ENCODE results near the gene SMKR1.
"Not testable (repeated sequence)": the region's sequence is repeated elsewhere in the genome, so short reads cannot be mapped to it uniquely, and the experiment has no call there.

Gene SMKR1

DNA sequence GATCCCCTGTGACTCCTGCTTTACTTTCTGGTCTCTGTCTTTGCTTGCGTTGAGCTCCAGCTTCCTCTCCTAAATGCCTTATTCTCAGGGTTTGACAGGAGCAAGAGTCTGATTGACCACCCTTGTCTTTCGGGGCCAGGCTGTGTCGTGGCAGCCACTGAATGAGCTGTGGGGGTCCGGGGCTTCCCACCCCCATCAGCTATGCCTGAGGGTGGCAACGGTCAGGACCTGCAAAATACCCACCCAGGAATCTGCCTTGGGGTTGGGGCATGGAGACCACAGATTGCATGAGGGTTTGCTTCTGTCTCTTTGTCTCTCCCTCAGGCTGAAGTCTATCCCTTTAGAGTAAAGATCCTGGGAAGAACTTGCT is 20.6 kb downstream of the SMKR1 start:
- in situ Hi-C loops (cut with HindIII; ENCODE audit: low sequenced_read_pairs), result no loop called here
- no peak overlapping the region for H3K4me3 ChIP-seq (ENCODE audit: low read depth, low read length)
- DNase-seq (ENCODE audit: low read depth, low spot score), result no peak
- TF ChIP-seq, protein P1, sequence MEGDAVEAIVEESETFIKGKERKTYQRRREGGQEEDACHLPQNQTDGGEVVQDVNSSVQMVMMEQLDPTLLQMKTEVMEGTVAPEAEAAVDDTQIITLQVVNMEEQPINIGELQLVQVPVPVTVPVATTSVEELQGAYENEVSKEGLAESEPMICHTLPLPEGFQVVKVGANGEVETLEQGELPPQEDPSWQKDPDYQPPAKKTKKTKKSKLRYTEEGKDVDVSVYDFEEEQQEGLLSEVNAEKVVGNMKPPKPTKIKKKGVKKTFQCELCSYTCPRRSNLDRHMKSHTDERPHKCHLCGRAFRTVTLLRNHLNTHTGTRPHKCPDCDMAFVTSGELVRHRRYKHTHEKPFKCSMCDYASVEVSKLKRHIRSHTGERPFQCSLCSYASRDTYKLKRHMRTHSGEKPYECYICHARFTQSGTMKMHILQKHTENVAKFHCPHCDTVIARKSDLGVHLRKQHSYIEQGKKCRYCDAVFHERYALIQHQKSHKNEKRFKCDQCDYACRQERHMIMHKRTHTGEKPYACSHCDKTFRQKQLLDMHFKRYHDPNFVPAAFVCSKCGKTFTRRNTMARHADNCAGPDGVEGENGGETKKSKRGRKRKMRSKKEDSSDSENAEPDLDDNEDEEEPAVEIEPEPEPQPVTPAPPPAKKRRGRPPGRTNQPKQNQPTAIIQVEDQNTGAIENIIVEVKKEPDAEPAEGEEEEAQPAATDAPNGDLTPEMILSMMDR (IDR thresholded peaks at IDR 0.05; ENCODE audit: low read depth, low read length), result no peak

DNA sequence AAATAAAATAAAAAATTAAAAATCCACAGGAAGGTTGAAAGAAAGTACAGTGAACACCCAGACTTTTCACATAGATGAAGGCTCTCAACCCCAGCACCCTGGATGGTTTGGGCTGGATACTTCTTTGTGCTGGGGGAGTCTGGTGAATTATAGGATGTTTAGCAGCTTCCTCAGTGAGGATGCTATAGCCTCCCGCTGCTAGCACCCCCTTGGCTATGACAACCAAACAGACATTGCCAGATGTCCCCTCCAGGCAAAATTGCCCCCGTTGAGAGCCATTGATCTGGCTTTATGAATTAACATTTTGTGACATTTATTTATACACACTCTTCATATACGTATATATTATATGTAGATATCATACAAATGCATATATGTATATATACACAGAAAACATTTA is 21.6 kb downstream of the SMKR1 start:
- TF ChIP-seq, protein P1 (IDR thresholded peaks at IDR 0.05; ENCODE audit: low read depth, low read length), result no peak
- no peak overlapping the region for H3K4me3 ChIP-seq (ENCODE audit: low read depth, low read length)
- no peak for DNase-seq (ENCODE audit: low read depth, low spot score)
- in situ Hi-C loops (cut with HindIII; ENCODE audit: low sequenced_read_pairs), result no loop called here

- in situ Hi-C loops (cut with HindIII; ENCODE audit: low sequenced_read_pairs); H3K4me3 ChIP-seq (ENCODE audit: low read depth, low read length): not testable (repeated sequence)
- peak; percentile 32 for DNase-seq (ENCODE audit: low read depth, low spot score)
These were observed 22.1 kb downstream of the SMKR1 start for GRCh38 chr7:129524405-129524804.

DNA sequence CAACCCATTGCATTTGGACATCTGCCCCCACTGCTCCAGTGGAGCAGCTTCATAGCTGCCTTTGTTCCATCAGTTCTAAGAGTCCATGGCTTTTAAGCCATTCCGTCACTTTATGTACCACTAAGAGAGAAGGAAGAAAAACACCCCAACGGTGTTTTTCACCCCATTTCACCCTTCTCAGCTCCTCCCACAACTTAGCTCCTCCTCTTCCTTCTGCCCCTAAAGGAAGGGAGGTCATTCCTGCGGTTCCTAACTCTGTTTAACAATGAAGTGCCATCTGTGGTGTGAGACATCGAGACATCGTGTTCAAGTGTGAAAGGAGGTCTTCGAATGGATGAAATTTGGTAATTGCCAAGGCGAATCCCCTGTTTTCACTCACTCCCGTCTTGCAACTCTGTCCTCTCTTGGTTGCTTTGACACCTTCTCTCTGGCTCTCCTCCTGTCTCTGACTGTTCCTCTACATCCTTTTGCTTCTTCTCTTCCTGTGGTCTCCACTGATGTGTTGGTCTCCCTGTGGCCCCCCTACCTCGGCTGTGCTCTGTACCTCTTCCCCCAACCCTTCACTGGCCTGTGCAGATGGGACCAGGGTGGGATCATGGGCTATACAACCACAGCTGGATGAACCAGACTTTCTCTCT is 23.0 kb downstream of the SMKR1 start:
- DNase-seq (ENCODE audit: low read depth, low spot score), result no peak
- in situ Hi-C loops (cut with HindIII; ENCODE audit: low sequenced_read_pairs), result no loop called here
- TF ChIP-seq, protein P1 (IDR thresholded peaks at IDR 0.05; ENCODE audit: low read depth, low read length), result no peak
- H3K4me3 ChIP-seq (ENCODE audit: low read depth, low read length), result no peak overlapping the region

GRCh38 chr7:129529643-129530042 is 27.3 kb downstream of the SMKR1 start:
- TF ChIP-seq, protein P1 (IDR thresholded peaks at IDR 0.05; ENCODE audit: low read depth, low read length), result no peak
- H3K4me3 ChIP-seq (ENCODE audit: low read depth, low read length), result no peak overlapping the region
- no peak for DNase-seq (ENCODE audit: low read depth, low spot score)
- in situ Hi-C loops (cut with HindIII; ENCODE audit: low sequenced_read_pairs), result no loop called here

DNA sequence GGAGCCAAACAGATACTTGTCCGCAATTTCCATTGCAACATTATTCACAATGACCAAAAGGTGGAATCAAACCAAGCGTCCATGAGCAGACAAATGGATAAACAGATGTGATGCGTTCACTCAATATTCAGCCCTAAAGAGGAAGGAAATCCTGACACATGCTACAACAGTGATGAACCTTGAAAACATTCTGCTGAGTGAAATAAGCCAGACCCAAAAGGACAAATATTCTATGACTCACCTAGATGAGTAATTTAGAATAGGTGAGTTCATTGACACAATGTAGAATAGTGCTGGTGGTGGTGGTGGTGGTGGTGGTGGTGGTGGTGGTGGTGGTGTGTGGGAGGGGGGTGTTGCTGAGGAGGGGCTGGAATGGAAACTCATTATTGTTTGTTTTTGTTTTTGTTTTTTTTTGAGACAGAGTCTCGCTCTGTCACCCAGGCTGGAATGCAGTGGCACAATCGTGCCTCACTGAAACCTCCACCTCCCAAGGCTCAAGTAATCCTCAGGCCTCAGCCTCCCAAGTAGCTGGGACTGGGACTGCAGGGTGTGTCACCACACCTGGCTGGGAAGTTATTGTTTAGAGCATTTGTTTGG is 28.6 kb downstream of the SMKR1 start:
- no peak overlapping the region for H3K4me3 ChIP-seq (ENCODE audit: low read depth, low read length)
- in situ Hi-C loops (cut with HindIII; ENCODE audit: low sequenced_read_pairs), result no loop called here
- DNase-seq (ENCODE audit: low read depth, low spot score), result peak; percentile 63
- TF ChIP-seq, protein P1 (IDR thresholded peaks at IDR 0.05; ENCODE audit: low read depth, low read length), result no peak

DNA sequence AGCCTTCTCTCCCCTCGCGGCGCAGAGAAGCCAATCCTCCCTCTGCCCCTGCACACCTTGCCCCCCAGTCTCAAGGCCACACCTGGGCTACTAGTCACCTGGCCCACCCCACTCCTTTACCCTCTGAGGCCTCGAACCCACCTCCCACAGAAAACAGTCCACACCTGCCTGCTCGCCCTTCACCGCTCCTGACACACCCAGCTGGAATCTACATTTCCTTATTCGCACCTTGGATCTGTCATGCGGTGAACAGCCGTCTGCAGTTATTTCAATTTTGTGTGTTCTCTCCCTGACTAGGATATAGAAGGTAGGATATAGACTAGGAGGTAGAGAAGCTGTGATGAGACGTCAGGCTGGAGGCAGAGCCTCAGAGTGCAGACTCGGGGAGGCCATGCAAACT is 29.4 kb downstream of the SMKR1 start:
- H3K4me3 ChIP-seq (ENCODE audit: low read depth, low read length), result no peak overlapping the region
- in situ Hi-C loops (cut with HindIII; ENCODE audit: low sequenced_read_pairs), result no loop called here
- no peak for DNase-seq (ENCODE audit: low read depth, low spot score)
- TF ChIP-seq, protein P1 (IDR thresholded peaks at IDR 0.05; ENCODE audit: low read depth, low read length), result no peak
